SH-SY5Y (cell line): ENCODE measurements around the gene LRFN4.

Source experiments
- GATA2 ChIP-seq: IDR thresholded peaks from 2 replicates; pipeline ENCODE4 v1.6.1; 2011; ENCODE audit warnings: mild to moderate bottlenecking, low read depth, low read length
- GATA3 ChIP-seq: IDR thresholded peaks from 2 replicates; pipeline ENCODE4 v1.6.1; 2011; ENCODE audit warnings: low read depth, mild to moderate bottlenecking, low read length, moderate library complexity

DNA sequence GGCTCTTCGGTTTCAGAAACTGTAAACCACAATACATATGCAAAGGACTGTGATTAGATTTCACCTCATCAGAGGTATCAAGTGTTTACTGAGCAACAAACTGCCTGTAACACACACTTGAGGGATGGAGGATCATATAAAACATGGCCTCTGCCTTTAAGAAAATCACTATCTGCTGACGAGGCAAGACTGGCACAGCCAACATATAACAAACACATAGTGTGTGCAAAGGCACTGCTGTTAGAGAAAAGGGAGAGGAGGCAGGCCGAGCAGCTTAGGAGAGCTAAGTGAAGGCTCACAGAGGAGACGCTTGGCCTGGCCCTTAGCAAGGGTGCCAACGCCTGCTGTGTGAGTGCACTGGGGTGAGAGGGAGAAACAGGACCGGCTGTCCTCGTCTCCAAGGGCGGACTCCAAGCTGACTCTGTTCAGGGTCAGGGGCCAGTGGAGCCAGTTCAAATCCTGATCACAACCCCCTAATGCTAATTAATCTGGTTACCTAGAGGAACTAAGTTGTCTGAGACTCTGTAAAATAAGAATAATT lies 48.2 kb downstream of the LRFN4 start:
- TF ChIP-seq GATA3 (no peak), GATA2 (no peak)
